Esophagus squamous epithelium (tissue), 4 donors: Measurements from ENCODE around the gene ASXL3.

ENCODE experiments used
- POLR2A ChIP-seq, 4 donors: fragments of 450-650 bp; IDR thresholded peaks; one replicate each; pipeline ENCODE4 v1.6.1; 2017; ENCODE audit warnings: antibody characterized with exemption in 4 of 4, mild to moderate bottlenecking in 4 of 4, moderate library complexity in 3 of 4
- TF ChIP-seq, protein P1 (sequence below), 6 experiments: fragments of 450-650 bp in 4 of 6; fragments of 200-600 bp in 2 of 6; sonication (generic) in 2 of 6; IDR thresholded peaks; one replicate each; pipeline ENCODE4 v1.5.1; 2016 to 2019; ENCODE audit warnings: antibody characterized with exemption in 6 of 6, mild to moderate bottlenecking in 4 of 6, moderate library complexity in 4 of 6

DNA sequence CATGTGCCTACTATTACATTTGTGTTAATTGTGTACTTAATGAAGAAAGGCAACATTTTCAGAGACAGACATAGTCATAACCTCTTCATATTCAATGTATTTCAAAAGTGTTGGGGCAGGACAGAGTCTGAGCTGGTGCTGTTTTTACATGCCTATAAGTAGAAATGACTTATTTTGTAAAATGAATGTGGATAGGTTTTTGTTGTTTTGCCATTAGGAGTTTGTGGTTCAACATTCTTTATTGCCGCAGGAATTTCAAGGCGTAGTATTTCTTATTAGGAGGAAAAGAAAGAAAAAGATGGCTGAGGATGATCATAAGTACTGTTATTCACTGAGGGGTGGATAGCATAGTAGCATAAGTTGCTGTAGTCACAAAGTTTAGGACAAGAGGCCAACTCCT is 21.2 kb upstream of the ASXL3 start:
- TF ChIP-seq, protein P1, sequence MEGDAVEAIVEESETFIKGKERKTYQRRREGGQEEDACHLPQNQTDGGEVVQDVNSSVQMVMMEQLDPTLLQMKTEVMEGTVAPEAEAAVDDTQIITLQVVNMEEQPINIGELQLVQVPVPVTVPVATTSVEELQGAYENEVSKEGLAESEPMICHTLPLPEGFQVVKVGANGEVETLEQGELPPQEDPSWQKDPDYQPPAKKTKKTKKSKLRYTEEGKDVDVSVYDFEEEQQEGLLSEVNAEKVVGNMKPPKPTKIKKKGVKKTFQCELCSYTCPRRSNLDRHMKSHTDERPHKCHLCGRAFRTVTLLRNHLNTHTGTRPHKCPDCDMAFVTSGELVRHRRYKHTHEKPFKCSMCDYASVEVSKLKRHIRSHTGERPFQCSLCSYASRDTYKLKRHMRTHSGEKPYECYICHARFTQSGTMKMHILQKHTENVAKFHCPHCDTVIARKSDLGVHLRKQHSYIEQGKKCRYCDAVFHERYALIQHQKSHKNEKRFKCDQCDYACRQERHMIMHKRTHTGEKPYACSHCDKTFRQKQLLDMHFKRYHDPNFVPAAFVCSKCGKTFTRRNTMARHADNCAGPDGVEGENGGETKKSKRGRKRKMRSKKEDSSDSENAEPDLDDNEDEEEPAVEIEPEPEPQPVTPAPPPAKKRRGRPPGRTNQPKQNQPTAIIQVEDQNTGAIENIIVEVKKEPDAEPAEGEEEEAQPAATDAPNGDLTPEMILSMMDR (IDR thresholded peaks at IDR 0.05): no peak
- no peak for TF ChIP-seq POLR2A (IDR thresholded peaks at IDR 0.05)
